K562 (cell line): ENCODE data around the gene ZNF692. TPM values are rescaled to one million over a fixed set of nuclear protein-coding genes. Genes with fewer than 3 reads are reported as not detected.

Experiments used
- ARHGAP35 ChIP-seq: fragments of 450-650 bp; IDR thresholded peaks from 2 replicates; pipeline ENCODE4 v1.6.1; 2018; ENCODE audit not compliant: partially characterized antibody
- BMI1 ChIP-seq: fragments of 150-350 bp; IDR thresholded peaks from 2 replicates; pipeline ENCODE4 v1.6.1; 2014; ENCODE audit warnings: low read length
- HDAC1 ChIP-seq, 2 experiments: fragments of 450-650 bp; IDR thresholded peaks; 2 replicates each; pipeline ENCODE4 v1.6.1; 2016 to 2017; ENCODE audit warnings: inconsistent platforms in 1 of 2, mild to moderate bottlenecking in 1 of 2, moderate library complexity in 1 of 2
- HNRNPH1 ChIP-seq: fragments of 200-400 bp; formaldehyde crosslinking; optimal IDR thresholded peaks from 2 replicates; pipeline ENCODE3; 2017; ENCODE audit warnings: low read depth, mild to moderate bottlenecking, low read length, moderate library complexity
- MTA3 ChIP-seq: fragments of 450-650 bp; formaldehyde crosslinking; IDR thresholded peaks from 2 replicates; pipeline ENCODE4 v1.6.1; 2017; ENCODE audit warnings: mild to moderate bottlenecking, borderline replicate concordance
- NCOA6 ChIP-seq: fragments of 450-650 bp; IDR thresholded peaks from 2 replicates; pipeline ENCODE4 v1.6.1; 2017; ENCODE audit warnings: mild to moderate bottlenecking
- NR2C1 ChIP-seq, 2 experiments: fragments of 450-650 bp; IDR thresholded peaks; 2 replicates each; pipeline ENCODE4 v1.6.1; 2017; ENCODE audit warnings: mild to moderate bottlenecking in 2 of 2, antibody characterized with exemption in 1 of 2, inconsistent platforms in 1 of 2, missing compliant biosample characterization in 1 of 2, missing genetic modification characterization in 1 of 2
- NR2F6 ChIP-seq: fragments of 450-650 bp; formaldehyde crosslinking; IDR thresholded peaks from 2 replicates; pipeline ENCODE4 v1.4.0; 2020; ENCODE audit warnings: mild to moderate bottlenecking
- RUNX1 ChIP-seq: sonication (generic); IDR thresholded peaks from 2 replicates; pipeline ENCODE4 v1.6.1; 2016; ENCODE audit warnings: antibody characterized with exemption, low read depth
- SMC3 ChIP-seq: conservative IDR thresholded peaks from 2 replicates; pipeline ENCODE4 v1.6.1; 2011; ENCODE audit warnings: low read depth, low read length, improper control_type of control experiment; ENCODE audit not compliant: insufficient read depth
- TBL1XR1 ChIP-seq, 2 experiments: IDR thresholded peaks; 2 replicates each; pipeline ENCODE4 v1.6.1; 2012; ENCODE audit warnings: improper control_type of control experiment in 2 of 2, low read length in 2 of 2, mild to moderate bottlenecking in 1 of 2
- ZNF133 ChIP-seq: fragments of 250-450 bp; sonication (Bioruptor Pico); IDR thresholded peaks from 2 replicates; pipeline ENCODE4 v1.4.0; 2020; ENCODE audit warnings: mild to moderate bottlenecking
- ZNF134 ChIP-seq: fragments of 250-450 bp; sonication (Bioruptor Pico); conservative IDR thresholded peaks from 2 replicates; pipeline ENCODE4 v1.4.0; 2020
- ZNF311 ChIP-seq: fragments of 250-450 bp; sonication (Bioruptor Pico); IDR thresholded peaks from 2 replicates; pipeline ENCODE4 v1.4.0; 2020; ENCODE audit warnings: mild to moderate bottlenecking, moderate library complexity
- ZNF316 ChIP-seq: fragments of 450-650 bp; IDR thresholded peaks from 2 replicates; pipeline ENCODE4 v1.6.1; 2016
- polyA plus RNA-seq, 8 experiments: library from polyadenylated mRNA; depleted of rRNA in 4 of 8; stranded (reverse) in 5 of 8; unstranded in 3 of 8; fragments of >200 nt; fragmentation: Nextera tagmentation in 2 of 8; fragmentation: Illumina TruSeq in 1 of 8; extraction: Ambion mirVana in 2 of 8; extraction: Trizol in 1 of 8; gene quantifications; 2 replicates each; pipeline versions ENCODE4 v1.2.1 to v1.2.3, GENCODE V29; 2011 to 2014; ENCODE audit warnings: inconsistent platforms in 1 of 8, missing spikeins in 1 of 8
- total RNA-seq, 7 experiments: library from RNA; depleted of rRNA in 6 of 7; stranded (reverse); fragments of >200 nt in 6 of 7; fragmentation: Illumina TruSeq in 2 of 7; extraction: Trizol in 2 of 7; gene quantifications; 2 replicates each; pipeline versions ENCODE4 v1.2.1 to v1.2.3, GENCODE V29; 2011 to 2021; ENCODE audit warnings: low replicate concordance in 1 of 7
- TF ChIP-seq, protein P1 (sequence below): fragments of 450-650 bp; formaldehyde crosslinking; IDR thresholded peaks from 2 replicates; pipeline ENCODE4 v1.4.0; 2022; ENCODE audit warnings: missing genetic modification characterization
- TF ChIP-seq, protein P2 (sequence below): fragments of 250-450 bp; sonication (Bioruptor Pico); IDR thresholded peaks from 2 replicates; pipeline ENCODE4 v1.5.0; 2021
- TF ChIP-seq, protein P3 (sequence below): fragments of 250-450 bp; sonication (Bioruptor Pico); IDR thresholded peaks from 2 replicates; pipeline ENCODE4 v1.5.0; 2021
- TF ChIP-seq, protein P4 (sequence below): fragments of 450-650 bp; formaldehyde crosslinking; IDR thresholded peaks from 2 replicates; pipeline ENCODE4 v1.4.0; 2020; ENCODE audit warnings: mild to moderate bottlenecking, moderate library complexity
- TF ChIP-seq, protein P5 (sequence below): sonication (generic); formaldehyde crosslinking; IDR thresholded peaks from 2 replicates; pipeline ENCODE4 v1.5.0; 2020; ENCODE audit warnings: missing genetic modification reagents
- TF ChIP-seq, protein P6 (sequence below): fragments of 450-650 bp; IDR thresholded peaks from 2 replicates; pipeline ENCODE4 v1.6.1; 2018; ENCODE audit warnings: mild to moderate bottlenecking, low read depth; ENCODE audit not compliant: partially characterized antibody

ZNF692 gene
- total and polyA plus RNA-seq, 9 of the 15 experiments (the other 6 are each of a cell fraction or from before 2014, with no cell fraction given), result 8.4 to 143 (median 55.9) TPM

GRCh38 chr1:248872752-248873408 lies 14.0 kb upstream of the ZNF692 start (continued):
- TF ChIP-seq ZNF133 (no peak), ZNF316 (no peak), HNRNPH1 (no peak), HDAC1 (IDR thresholded peaks at IDR 0.05) (peak in 1 of 2 experiments; percentile 26; a peak in 1 of 4 replicates), ZNF311 (CRISPR knock-in tag) (no peak), TBL1XR1 (IDR thresholded peaks at IDR 0.05; ENCODE audit: low read length in 2 of 2) (no peak), SMC3 (no peak), BMI1 (no peak), ARHGAP35 (no peak), RUNX1 (no peak), ZNF134 (CRISPR knock-in tag) (no peak), NCOA6 (no peak), NR2C1 (IDR thresholded peaks at IDR 0.05) (no peak; the same call in 1 of the 2 replicates), NR2C1 (tag; IDR thresholded peaks at IDR 0.05) (no peak), NR2F6 (CRISPR knock-in tag) (no peak), MTA3 (no peak)
- TF ChIP-seq, protein P1, sequence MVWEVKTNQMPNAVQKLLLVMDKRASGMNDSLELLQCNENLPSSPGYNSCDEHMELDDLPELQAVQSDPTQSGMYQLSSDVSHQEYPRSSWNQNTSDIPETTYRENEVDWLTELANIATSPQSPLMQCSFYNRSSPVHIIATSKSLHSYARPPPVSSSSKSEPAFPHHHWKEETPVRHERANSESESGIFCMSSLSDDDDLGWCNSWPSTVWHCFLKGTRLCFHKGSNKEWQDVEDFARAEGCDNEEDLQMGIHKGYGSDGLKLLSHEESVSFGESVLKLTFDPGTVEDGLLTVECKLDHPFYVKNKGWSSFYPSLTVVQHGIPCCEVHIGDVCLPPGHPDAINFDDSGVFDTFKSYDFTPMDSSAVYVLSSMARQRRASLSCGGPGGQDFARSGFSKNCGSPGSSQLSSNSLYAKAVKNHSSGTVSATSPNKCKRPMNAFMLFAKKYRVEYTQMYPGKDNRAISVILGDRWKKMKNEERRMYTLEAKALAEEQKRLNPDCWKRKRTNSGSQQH (CRISPR knock-in tag), result no peak
- TF ChIP-seq, protein P2, sequence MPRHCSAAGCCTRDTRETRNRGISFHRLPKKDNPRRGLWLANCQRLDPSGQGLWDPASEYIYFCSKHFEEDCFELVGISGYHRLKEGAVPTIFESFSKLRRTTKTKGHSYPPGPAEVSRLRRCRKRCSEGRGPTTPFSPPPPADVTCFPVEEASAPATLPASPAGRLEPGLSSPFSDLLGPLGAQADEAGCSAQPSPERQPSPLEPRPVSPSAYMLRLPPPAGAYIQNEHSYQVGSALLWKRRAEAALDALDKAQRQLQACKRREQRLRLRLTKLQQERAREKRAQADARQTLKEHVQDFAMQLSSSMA (CRISPR knock-in tag), result no peak
- TF ChIP-seq, protein P3, sequence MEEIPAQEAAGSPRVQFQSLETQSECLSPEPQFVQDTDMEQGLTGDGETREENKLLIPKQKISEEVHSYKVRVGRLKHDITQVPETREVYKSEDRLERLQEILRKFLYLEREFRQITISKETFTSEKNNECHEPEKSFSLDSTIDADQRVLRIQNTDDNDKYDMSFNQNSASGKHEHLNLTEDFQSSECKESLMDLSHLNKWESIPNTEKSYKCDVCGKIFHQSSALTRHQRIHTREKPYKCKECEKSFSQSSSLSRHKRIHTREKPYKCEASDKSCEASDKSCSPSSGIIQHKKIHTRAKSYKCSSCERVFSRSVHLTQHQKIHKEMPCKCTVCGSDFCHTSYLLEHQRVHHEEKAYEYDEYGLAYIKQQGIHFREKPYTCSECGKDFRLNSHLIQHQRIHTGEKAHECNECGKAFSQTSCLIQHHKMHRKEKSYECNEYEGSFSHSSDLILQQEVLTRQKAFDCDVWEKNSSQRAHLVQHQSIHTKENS (CRISPR knock-in tag), result no peak
- TF ChIP-seq, protein P4, sequence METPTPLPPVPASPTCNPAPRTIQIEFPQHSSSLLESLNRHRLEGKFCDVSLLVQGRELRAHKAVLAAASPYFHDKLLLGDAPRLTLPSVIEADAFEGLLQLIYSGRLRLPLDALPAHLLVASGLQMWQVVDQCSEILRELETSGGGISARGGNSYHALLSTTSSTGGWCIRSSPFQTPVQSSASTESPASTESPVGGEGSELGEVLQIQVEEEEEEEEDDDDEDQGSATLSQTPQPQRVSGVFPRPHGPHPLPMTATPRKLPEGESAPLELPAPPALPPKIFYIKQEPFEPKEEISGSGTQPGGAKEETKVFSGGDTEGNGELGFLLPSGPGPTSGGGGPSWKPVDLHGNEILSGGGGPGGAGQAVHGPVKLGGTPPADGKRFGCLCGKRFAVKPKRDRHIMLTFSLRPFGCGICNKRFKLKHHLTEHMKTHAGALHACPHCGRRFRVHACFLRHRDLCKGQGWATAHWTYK (CRISPR knock-in tag), result no peak
- TF ChIP-seq, protein P5, sequence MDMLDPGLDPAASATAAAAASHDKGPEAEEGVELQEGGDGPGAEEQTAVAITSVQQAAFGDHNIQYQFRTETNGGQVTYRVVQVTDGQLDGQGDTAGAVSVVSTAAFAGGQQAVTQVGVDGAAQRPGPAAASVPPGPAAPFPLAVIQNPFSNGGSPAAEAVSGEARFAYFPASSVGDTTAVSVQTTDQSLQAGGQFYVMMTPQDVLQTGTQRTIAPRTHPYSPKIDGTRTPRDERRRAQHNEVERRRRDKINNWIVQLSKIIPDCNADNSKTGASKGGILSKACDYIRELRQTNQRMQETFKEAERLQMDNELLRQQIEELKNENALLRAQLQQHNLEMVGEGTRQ (CRISPR knock-in tag), result no peak
- TF ChIP-seq, protein P6, sequence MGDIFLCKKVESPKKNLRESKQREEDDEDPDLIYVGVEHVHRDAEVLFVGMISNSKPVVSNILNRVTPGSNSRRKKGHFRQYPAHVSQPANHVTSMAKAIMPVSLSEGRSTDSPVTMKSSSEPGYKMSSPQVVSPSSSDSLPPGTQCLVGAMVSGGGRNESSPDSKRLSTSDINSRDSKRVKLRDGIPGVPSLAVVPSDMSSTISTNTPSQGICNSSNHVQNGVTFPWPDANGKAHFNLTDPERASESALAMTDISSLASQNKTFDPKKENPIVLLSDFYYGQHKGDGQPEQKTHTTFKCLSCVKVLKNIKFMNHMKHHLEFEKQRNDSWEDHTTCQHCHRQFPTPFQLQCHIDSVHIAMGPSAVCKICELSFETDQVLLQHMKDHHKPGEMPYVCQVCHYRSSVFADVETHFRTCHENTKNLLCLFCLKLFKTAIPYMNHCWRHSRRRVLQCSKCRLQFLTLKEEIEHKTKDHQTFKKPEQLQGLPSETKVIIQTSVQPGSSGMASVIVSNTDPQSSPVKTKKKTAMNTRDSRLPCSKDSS, result no peak
